Esophagus muscularis mucosa (tissue), 4 donors: ENCODE data around the gene PRSS58. TPM values are rescaled to one million over a fixed set of nuclear protein-coding genes. Genes with fewer than 3 reads are reported as not detected.
A peak's percentile ranks its signal among the peaks of the same experiment; 100 is the strongest.

ENCODE experiments used
- DNase-seq: peaks from one replicate; pipeline ENCODE4 v3.0.0-alpha.2; 2017; ENCODE audit errors: extremely low spot score
- H3K27ac ChIP-seq, 4 donors: fragments of 200-600 bp; sonication (generic); replicated peaks in 1 of 4; 1 replicate in 3 of 4; 2 replicates in 1 of 4; pipeline ENCODE4 v1.5.1; 2016 to 2019; ENCODE audit warnings: mild to moderate bottlenecking in 1 of 4
- H3K27me3 ChIP-seq, 4 donors: fragments of 200-600 bp; sonication (generic); one replicate each; pipeline versions ENCODE4 v1.5.1 to v1.6.0; 2016 to 2019
- H3K36me3 ChIP-seq, 4 donors: fragments of 200-600 bp; sonication (generic); one replicate each; pipeline ENCODE4 v1.5.1; 2016 to 2019
- H3K4me1 ChIP-seq, 4 donors: fragments of 200-600 bp; sonication (generic); one replicate each; pipeline ENCODE4 v1.5.1; 2016 to 2019
- H3K4me3 ChIP-seq, 4 donors: fragments of 200-600 bp; sonication (generic); 1 replicate in 2 of 4; 2 replicates in 2 of 4; pipeline ENCODE4 v1.5.1; 2016 to 2019; ENCODE audit warnings: mild to moderate bottlenecking in 4 of 4, moderate library complexity in 1 of 4
- H3K9me3 ChIP-seq, 4 donors: fragments of 200-600 bp; sonication (generic); 1 replicate in 3 of 4; 2 replicates in 1 of 4; pipeline ENCODE4 v1.5.1; 2016 to 2019
- EP300 ChIP-seq: sonication (generic); formaldehyde crosslinking; IDR thresholded peaks from one replicate; pipeline ENCODE4 v1.6.1; 2017; ENCODE audit warnings: antibody characterized with exemption
- POLR2A ChIP-seq: fragments of 450-650 bp; IDR thresholded peaks from one replicate; pipeline ENCODE4 v1.6.1; 2017; ENCODE audit warnings: antibody characterized with exemption, moderate library complexity, mild to moderate bottlenecking, low read depth
- POLR2AphosphoS5 ChIP-seq, 2 donors: sonication (generic); formaldehyde crosslinking; IDR thresholded peaks; one replicate each; pipeline ENCODE4 v1.6.1; 2017; ENCODE audit warnings: antibody characterized with exemption in 2 of 2
- WGBS: methylation state at CpG from one replicate; pipeline ENCODE4 v1.1.5; 2018; 5-methylcytosine and 5-hydroxymethylcytosine counted together
- intact Hi-C: fragments of 100-400 bp; cut with DNase I; formaldehyde crosslinking; loops from one replicate; pipeline ENCODE4 v1.15.1; 2023
- total RNA-seq, 4 donors: library from RNA; depleted of rRNA; stranded (reverse); fragments of >200 nt; gene quantifications; one replicate each; pipeline versions ENCODE4 v1.1.0 to v1.2.1, GENCODE V29; 2016
- TF ChIP-seq, protein P1 (sequence below), 3 experiments: fragments of 200-600 bp in 2 of 3; fragments of 450-650 bp in 1 of 3; sonication (generic) in 2 of 3; IDR thresholded peaks; one replicate each; pipeline ENCODE4 v1.5.1; 2017 to 2019; ENCODE audit warnings: antibody characterized with exemption in 3 of 3, mild to moderate bottlenecking in 2 of 3, moderate library complexity in 1 of 3

Gene PRSS58
- total RNA-seq, 4 donors from 2014 or later: not detected

DNA sequence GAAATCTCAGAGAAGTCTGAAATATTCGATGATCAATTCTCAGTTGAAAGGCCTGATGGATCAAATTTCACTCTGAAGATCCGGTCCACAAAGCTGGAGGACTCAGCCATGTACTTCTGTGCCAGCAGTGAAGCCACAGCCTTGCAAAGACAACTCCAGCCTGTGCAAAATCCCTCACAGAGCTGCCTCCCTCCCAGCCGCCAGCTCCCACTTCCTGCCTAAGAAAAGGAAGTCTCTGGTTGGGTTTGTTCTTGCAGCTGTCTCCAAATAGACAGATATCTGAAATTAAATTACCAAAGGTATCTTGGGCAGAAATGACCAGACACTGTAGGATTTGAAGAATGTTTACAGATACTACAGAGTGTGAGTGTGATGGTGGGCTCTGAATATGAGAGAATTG lies 43.4 kb upstream of the PRSS58 start:
- TF ChIP-seq POLR2A: no peak
- H3K36me3 ChIP-seq: no peaks in the 10 kb centered on the region
- H3K27ac ChIP-seq: no peak overlapping the region
- intact Hi-C loops: no loop called here
- H3K4me1 ChIP-seq: no peaks in the 10 kb centered on the region
- DNase-seq: peak; percentile 45
- H3K27me3 ChIP-seq: peaks cover 0 to 25% (median 0%) of the 10 kb centered on the region in 4 donors
- no peaks in the 10 kb centered on the region for H3K9me3 ChIP-seq
- H3K4me3 ChIP-seq: no peak overlapping the region
- WGBS: 64% methylated on average over 3 of the region's 3 CpGs

DNA sequence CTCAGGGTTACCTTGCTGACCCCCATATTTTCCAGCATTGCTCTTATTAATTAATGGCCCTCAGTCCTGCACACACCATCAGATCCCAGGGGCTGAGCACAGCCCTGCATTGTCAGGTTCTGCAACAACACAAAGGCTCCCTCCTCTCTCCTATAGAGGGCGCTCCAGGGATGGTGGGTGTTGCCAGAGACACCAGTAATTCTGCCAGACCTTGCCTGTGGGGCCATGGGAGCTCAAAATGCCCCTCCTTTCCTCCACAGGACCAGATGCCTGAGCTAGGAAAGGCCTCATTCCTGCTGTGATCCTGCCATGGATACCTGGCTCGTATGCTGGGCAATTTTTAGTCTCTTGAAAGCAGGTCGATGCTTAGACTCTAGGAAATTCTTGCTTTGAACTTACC lies 42.8 kb upstream of the PRSS58 start:
- Histone ChIP-seq H3K27ac (no peak overlapping the region), H3K9me3 (no peaks in the 10 kb centered on the region), H3K4me3 (no peak overlapping the region), H3K4me1 (no peaks in the 10 kb centered on the region), H3K27me3 (peaks cover 0 to 25% (median 0%) of the 10 kb centered on the region in 4 donors), H3K36me3 (no peaks in the 10 kb centered on the region)
- intact Hi-C loops: no loop called here
- peak; percentile 57 for DNase-seq
- TF ChIP-seq POLR2AphosphoS5 (IDR thresholded peaks at IDR 0.05) (no peak), POLR2A (no peak), EP300 (no peak)
- TF ChIP-seq, protein P1, sequence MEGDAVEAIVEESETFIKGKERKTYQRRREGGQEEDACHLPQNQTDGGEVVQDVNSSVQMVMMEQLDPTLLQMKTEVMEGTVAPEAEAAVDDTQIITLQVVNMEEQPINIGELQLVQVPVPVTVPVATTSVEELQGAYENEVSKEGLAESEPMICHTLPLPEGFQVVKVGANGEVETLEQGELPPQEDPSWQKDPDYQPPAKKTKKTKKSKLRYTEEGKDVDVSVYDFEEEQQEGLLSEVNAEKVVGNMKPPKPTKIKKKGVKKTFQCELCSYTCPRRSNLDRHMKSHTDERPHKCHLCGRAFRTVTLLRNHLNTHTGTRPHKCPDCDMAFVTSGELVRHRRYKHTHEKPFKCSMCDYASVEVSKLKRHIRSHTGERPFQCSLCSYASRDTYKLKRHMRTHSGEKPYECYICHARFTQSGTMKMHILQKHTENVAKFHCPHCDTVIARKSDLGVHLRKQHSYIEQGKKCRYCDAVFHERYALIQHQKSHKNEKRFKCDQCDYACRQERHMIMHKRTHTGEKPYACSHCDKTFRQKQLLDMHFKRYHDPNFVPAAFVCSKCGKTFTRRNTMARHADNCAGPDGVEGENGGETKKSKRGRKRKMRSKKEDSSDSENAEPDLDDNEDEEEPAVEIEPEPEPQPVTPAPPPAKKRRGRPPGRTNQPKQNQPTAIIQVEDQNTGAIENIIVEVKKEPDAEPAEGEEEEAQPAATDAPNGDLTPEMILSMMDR (IDR thresholded peaks at IDR 0.05): no peak
- WGBS: 49% methylated on average over 3 of the region's 3 CpGs

DNA sequence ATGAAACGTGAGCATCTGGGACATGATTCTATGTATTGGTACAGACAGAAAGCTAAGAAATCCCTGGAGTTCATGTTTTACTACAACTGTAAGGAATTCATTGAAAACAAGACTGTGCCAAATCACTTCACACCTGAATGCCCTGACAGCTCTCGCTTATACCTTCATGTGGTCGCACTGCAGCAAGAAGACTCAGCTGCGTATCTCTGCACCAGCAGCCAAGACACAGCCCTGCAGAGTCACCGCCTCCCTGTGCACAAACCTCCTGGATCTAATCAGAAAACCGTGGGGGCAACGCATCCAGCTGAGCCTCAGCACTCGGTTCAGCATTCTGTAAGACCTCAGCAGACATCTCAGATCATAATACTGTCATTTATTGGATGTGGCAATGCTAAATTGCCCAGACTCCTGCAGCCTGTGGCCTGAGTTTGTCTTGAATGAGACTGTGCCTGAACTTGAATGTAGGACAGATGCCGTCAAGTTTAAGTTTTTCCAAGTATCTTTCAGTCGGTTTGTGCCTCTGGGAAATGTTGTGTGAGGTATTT lies 41.5 kb upstream of the PRSS58 start:
- TF ChIP-seq POLR2AphosphoS5 (IDR thresholded peaks at IDR 0.05) (no peak), EP300 (no peak), POLR2A (no peak)
- TF ChIP-seq, protein P1 (IDR thresholded peaks at IDR 0.05): no peak
- intact Hi-C loops: no loop called here
- DNase-seq: no peak
- Histone ChIP-seq H3K27me3 (peaks cover 0 to 25% (median 0%) of the 10 kb centered on the region in 4 donors), H3K4me3 (no peak overlapping the region), H3K27ac (no peak overlapping the region), H3K9me3 (no peaks in the 10 kb centered on the region), H3K4me1 (no peaks in the 10 kb centered on the region), H3K36me3 (no peaks in the 10 kb centered on the region)
- WGBS: 39% methylated on average over 10 of the region's 10 CpGs

DNA sequence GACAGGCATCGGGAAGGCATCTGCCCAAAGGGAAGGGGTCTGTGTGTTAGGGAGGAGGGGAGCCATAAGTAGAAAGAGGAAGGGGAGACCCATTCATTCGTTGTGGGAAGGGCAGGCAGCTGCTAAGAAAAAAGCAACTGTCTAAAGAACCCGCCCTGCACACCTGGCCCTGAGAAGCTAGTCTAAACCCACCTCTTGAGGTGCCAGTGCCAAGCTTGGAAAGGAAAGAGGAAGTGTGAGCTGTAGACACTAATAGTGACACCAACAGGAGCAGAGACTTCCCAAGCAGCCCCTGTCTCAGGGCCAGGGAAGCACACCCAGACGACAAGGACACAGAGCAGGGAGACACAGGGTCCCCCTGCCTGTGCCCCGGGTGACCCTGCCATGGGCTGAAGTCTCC lies 40.8 kb upstream of the PRSS58 start:
- intact Hi-C loops: no loop called here
- Histone ChIP-seq H3K36me3 (no peaks in the 10 kb centered on the region), H3K27ac (no peak overlapping the region), H3K27me3 (peaks cover 0 to 25% (median 0%) of the 10 kb centered on the region in 4 donors), H3K4me1 (no peaks in the 10 kb centered on the region), H3K4me3 (no peak overlapping the region), H3K9me3 (no peaks in the 10 kb centered on the region)
- no peak for DNase-seq
- WGBS: 56% methylated on average over 5 of the region's 5 CpGs
- TF ChIP-seq, protein P1 (IDR thresholded peaks at IDR 0.05): no peak
- TF ChIP-seq POLR2A (no peak), POLR2AphosphoS5 (IDR thresholded peaks at IDR 0.05) (no peak), EP300 (no peak)

DNA sequence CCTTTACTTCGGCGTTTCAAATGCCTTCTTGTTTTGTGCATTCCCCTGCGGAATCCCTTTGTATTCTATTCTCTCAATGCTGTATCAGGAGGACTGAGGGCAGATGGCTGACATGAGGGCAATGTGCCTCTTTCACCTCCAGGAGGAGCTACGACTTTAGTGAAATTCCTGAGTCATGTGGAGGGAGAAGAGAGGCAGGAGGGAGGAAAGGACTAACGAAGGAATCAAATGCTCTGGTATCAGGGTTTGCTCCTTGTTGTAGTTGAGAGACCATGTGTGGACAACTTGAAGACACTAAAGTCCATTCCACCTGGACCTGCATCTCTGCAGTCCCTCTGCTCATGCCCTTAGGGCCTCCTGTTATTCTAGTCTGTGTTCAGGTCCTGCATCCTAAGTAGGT lies 40.2 kb upstream of the PRSS58 start:
- DNase-seq: no peak
- Histone ChIP-seq H3K36me3 (no peaks in the 10 kb centered on the region), H3K4me1 (no peaks in the 10 kb centered on the region), H3K9me3 (no peaks in the 10 kb centered on the region), H3K27ac (no peak overlapping the region), H3K4me3 (no peak overlapping the region), H3K27me3 (peaks cover 0 to 25% (median 0%) of the 10 kb centered on the region in 4 donors)
- TF ChIP-seq POLR2AphosphoS5 (IDR thresholded peaks at IDR 0.05) (no peak), POLR2A (no peak), EP300 (no peak)
- TF ChIP-seq, protein P1 (IDR thresholded peaks at IDR 0.05): no peak
- intact Hi-C loops: no loop called here
- WGBS: 43% methylated on average over 5 of the region's 5 CpGs
